Endothelial cell of umbilical vein (primary cell): Measurements from ENCODE around the gene CIZ1.

Experiments used
- CTCF ChIP-seq, 2 donors: IDR thresholded peaks; 1 replicate in 1 of 2; 2 replicates in 1 of 2; pipeline ENCODE4 v1.5.1; 2011; ENCODE audit warnings: low read length in 2 of 2, mild to moderate bottlenecking in 2 of 2, moderate library complexity in 2 of 2, control low read depth in 1 of 2, inconsistent platforms in 1 of 2, low read depth in 1 of 2; ENCODE audit not compliant: insufficient read depth in 1 of 2; ENCODE audit errors: extremely low read depth in 1 of 2
- EZH2 ChIP-seq: IDR thresholded peaks from 2 replicates; pipeline ENCODE4 v1.6.1; 2012; ENCODE audit warnings: borderline replicate concordance, low read depth, mild to moderate bottlenecking, moderate library complexity, low read length, inconsistent platforms; ENCODE audit not compliant: severe bottlenecking
- FOS ChIP-seq: IDR thresholded peaks from 2 replicates; pipeline ENCODE4 v1.6.1; 2011; ENCODE audit warnings: mild to moderate bottlenecking, low read length, moderate library complexity, borderline replicate concordance; ENCODE audit not compliant: insufficient read depth
- GATA2 ChIP-seq: IDR thresholded peaks from 2 replicates; pipeline ENCODE4 v1.7.0; 2011; ENCODE audit warnings: low read depth, mild to moderate bottlenecking, moderate library complexity, mixed read lengths, low read length; ENCODE audit not compliant: insufficient read length, insufficient read depth
- JUN ChIP-seq: IDR thresholded peaks from 2 replicates; pipeline ENCODE4 v1.6.1; 2011; ENCODE audit warnings: borderline replicate concordance, low read depth; ENCODE audit not compliant: insufficient read length, insufficient read depth
- MAX ChIP-seq: IDR thresholded peaks from 2 replicates; pipeline ENCODE4 v1.6.1; 2011; ENCODE audit not compliant: insufficient read depth, insufficient read length
- MYC ChIP-seq: IDR thresholded peaks from one replicate; pipeline ENCODE4 v1.6.1; 2011; ENCODE audit warnings: mild to moderate bottlenecking, low read depth, low read length
- POLR2A ChIP-seq: IDR thresholded peaks from 2 replicates; pipeline ENCODE4 v1.6.1; 2012; ENCODE audit warnings: low read depth, mild to moderate bottlenecking, control low read depth, low read length
- POLR2AphosphoS5 ChIP-seq: IDR thresholded peaks from 2 replicates; pipeline ENCODE4 v1.6.1; 2012; ENCODE audit warnings: low read depth, mild to moderate bottlenecking, control low read depth, low read length, moderate library complexity; ENCODE audit not compliant: insufficient read depth

- TF ChIP-seq POLR2AphosphoS5 (no peak), CTCF (IDR thresholded peaks at IDR 0.05; ENCODE audit: extremely low read depth in 1 of 2, insufficient read depth in 1 of 2, low read depth in 1 of 2, low read length in 2 of 2) (no peak), FOS (no peak), POLR2A (no peak), EZH2 (no peak), MAX (no peak), MYC (no peak), JUN (no peak), GATA2 (no peak)
Measured at GRCh38 chr9:128143525-128144238, 47.7 kb downstream of the CIZ1 start.
